ENCODE results near the gene AFF2.

Gene AFF2

GRCh38 chrX:148537556-148538182 lies 37.3 kb downstream of the AFF2 start:
- no peak for DNase-seq

DNA sequence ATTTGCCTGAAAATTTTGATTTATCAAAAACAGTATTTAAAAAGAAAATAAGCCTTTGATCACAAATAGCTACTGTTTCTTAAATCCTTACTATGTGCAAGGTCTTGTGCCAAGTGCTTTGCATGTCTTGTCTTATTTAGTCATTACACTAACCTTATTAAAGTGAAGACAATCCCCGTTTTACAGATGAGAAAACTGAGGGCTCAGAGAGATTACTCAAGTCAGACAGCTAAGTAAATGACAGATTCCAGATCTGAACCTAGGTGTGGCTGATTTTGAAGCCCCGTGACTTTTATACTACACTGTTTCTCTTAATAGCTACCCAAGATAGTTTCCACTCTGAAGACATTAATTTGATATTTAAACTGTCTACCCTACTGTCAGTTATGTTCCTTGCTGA lies 38.2 kb downstream of the AFF2 start:
- DNase-seq = no peak

GRCh38 chrX:148540114-148540513 lies 39.7 kb downstream of the AFF2 start:
- no peak for DNase-seq

DNA sequence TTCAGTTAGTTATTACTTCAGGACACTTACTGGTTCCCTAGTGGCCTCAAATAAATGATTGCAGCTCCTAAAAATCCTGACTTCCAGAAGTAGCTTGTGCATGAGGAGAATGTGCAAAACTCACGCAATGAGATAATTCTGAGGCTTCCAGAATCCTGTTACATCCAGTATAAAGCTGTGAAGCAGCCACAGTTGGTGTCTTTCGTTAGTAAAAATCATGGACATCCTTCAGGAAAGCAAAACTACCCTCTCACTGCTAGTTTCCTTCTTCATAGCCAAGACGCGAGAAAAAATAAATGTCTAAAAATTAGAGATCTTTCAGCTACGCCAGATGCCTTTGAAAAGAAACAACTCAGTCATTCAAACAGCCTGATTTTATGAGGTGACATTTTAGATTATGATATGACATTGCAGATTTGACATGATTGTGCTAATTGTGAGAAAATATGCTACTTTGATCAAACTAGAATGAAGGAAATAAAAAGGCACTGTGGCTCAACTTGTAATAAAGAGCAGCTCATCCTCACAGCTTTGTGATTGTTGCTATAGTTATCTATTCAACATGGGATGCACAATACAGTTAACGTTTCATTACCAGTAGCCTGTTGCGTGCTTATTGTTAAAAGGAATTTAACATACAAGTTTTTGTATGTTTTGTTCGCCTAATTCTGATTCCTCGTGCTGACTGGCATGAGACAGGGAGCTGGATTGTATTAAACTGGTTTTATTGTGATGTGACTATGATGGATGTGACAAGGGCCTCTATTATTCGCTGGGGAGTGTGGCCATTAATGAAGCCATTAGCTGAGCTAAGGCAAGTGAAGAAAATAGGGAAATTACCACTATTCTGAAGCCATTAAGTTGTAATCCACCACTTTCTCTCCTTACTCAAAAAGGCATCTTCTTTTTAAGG lies 40.5 kb downstream of the AFF2 start:
- DNase-seq = no peak

DNA sequence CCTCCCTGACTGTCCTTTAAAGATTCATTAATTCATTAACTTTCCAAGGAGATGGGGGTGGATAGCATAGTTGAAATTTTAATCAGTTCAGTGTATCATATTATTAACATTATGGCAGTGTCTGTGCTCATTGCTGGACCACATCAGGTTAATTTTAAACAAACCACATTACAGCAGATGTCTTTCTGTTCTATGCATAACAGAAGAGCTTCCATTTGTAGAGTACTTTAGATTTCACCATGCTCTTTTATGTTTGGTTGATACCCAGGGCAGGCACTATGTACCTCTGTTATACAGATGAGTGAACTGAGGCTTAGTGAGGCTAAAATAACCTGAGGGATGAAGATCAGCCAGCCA lies 41.1 kb downstream of the AFF2 start:
- no peak for DNase-seq

DNA sequence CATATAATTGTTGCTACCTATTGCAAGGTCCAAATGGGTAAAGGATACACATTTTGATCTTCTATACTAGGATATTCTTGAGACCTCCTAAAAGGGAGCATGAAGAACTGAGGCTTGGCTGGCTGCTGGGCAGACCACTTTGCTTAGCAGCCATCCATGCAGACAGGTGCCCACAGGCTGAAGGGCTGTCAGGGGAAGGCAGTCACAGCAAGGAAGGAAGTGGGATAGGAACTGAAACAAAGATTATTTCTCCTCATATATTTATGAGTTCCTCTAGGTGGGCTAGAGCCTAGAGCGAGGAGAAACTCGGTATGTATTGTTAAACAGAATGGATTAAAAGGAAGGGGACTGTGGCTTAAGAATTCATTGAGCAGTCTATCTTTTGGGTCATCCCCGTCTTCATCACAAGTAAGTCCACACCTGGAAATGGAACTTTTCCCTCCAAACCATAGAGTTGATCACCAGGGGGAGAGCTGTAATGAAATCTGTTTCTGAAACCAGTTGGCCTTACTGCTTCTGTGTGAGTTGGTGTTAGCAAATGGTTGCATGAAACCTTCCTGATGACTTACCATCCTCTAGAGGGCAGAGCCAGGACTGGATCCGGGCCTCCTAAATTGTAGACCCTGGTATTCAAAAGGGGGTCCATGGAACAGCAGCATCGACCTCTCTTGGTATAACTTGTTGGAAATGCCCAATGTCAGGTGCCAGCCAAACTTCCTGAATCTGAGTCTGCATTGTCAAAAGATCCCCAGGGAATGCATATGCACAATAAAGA lies 42.3 kb downstream of the AFF2 start:
- DNase-seq = no peak

DNA sequence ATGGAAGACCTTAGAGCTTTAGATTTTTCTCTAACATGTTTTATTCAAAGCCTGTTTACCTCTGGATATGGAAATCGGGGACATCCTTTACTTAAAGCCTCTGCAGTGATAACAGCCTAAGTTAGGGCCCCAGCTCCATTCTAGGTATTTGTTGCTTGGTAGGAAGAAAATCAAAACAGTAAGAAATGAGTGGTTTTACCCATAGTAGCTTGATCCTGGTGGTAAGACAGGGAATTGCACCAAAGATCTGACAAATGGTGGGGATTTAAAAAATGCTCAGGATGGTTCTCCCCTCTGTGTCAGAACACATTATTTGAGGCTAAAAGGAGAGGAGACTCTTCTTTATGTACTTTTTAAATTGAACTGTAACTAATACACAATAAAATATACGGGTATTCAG lies 52.4 kb downstream of the AFF2 start:
- DNase-seq = no peak

- DNase-seq = no peak
Observed at GRCh38 chrX:148555101-148555500, 54.7 kb downstream of the AFF2 start.

GRCh38 chrX:148555571-148556243 lies 55.3 kb downstream of the AFF2 start:
- no peak for DNase-seq

GRCh38 chrX:148556498-148556897 lies 56.1 kb downstream of the AFF2 start:
- DNase-seq = no peak

DNA sequence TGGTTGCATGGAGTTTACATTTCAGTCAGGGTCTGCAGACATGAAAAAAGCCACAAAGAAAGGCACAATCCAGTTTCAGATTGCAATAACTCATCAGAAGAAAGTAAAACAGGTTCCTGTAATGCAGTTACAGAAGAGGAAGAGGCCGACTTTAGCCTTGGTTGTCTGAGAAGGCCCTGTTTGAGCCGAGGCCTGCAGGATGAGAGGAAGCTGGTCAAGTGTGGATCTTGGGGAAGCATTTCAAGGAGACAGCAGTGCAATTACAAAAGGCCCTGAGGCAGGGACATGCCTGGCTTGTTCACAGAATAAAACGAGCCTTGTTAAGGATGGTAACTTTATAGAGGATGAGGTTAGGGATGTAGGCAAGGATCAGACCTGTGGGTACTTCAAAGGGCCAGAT lies 62.4 kb downstream of the AFF2 start:
- no peak for DNase-seq

GRCh38 chrX:148567229-148567628 lies 66.8 kb downstream of the AFF2 start:
- no peak for DNase-seq

GRCh38 chrX:148567779-148568178 lies 67.4 kb downstream of the AFF2 start:
- DNase-seq = no peak

DNA sequence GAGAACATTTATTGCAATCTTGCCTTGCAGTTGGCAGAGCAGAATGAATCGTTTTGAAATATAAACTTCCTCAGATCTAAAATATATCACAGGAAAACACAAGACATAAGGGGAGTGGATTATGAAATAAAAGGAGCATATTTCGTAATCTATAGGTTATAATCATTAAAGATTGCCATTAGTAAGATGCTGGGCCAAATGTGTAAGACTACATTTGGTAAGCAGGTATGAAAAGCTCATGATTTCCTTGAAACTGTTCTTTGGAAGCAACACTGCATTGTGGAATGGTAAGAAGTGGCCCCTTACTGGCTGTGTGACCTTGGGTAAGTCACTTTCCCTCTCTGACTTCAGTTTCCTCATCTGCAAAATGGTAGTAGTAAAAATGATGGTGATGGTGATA lies 68.3 kb downstream of the AFF2 start:
- DNase-seq = no peak

DNA sequence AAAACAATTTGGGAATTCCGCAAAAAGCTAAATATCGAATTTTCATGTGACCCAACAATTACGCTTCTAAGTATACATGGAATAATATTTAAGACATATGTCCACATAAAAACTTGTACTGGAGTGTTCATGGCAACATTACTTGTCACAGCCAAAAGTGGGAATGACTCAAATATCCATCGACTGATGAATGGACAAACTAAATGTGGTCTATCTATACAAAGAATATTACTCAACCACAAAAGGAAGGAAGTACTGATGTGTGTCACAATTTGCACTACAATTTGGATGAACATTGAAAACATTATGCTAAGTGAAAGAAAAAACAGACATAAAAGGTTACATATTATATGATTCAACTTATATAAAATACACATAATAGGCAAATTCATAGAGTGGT lies 71.9 kb downstream of the AFF2 start:
- no peak for DNase-seq

- DNase-seq = no peak
Observed at GRCh38 chrX:148573119-148573518, 72.7 kb downstream of the AFF2 start.

DNA sequence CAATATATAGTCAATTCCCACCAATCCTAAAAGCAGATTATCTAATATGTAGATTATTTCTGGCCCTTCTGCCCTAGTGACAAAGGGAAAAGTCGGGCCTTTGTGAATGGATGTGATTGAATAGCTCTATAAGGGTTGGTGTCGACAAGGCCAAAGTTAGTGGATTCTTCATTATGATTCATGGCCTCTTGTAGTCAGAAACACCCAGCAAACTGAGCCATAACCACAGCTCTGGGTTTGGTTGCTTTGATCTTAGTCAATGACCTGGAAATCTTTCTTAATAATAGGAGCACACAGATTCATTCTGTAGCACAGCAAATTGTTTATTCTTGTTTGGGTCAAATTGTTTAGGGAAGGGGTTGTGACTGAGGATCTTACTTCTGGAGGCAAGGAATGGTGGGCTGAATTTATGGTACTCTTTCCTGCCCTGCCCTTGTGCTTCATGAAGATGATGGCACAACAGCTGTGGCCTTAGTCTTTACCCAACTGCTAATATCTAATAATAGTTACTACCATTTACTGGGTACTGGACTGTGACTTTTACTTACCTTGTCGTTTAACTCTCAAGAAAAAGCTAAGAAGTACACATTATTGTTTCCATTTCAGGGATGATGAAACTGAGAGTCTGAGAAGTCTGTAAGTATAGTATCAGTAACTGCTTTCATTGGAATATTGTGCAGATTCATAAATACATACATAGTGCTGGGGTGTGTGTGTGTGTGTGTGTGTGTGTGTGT lies 74.0 kb downstream of the AFF2 start:
- DNase-seq = no peak

- DNase-seq = no peak
Observed at GRCh38 chrX:148576396-148576795, 76.0 kb downstream of the AFF2 start.

- no peak for DNase-seq
Observed at GRCh38 chrX:148577741-148578140, 77.3 kb downstream of the AFF2 start.

DNA sequence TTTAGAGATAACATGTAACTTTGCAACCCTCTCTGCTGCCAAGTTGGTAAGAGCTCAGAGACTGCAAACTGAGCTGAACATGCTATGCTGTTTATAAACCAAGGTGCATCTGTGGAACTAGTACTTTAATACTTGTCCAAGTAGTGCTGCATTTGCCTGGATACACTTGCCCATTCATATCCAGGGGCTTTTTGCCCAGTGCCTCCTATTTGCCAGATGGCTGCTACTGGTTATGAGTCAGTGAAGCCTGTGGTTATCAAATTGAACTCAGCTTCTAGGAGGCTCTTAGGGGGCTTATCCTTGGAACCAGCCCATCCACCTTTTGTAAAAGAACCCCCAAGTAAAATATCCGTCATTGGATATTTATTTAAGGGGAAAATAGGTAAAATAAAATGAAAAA lies 79.6 kb downstream of the AFF2 start:
- DNase-seq = no peak

- no peak for DNase-seq
Observed at GRCh38 chrX:148582353-148582752, 81.9 kb downstream of the AFF2 start.

- no peak for DNase-seq
Observed at GRCh38 chrX:148588649-148589310, 88.4 kb downstream of the AFF2 start.
